Esophagus muscularis mucosa (tissue), 4 donors: ENCODE data around the gene LMF1. TPM values are rescaled to one million over a fixed set of nuclear protein-coding genes. Genes with fewer than 3 reads are reported as not detected.
"Not testable (repeated sequence)": the region's sequence is repeated elsewhere in the genome, so short reads cannot be mapped to it uniquely, and the experiment has no call there.

ENCODE experiments used
- DNase-seq: peaks from one replicate; pipeline ENCODE4 v3.0.0-alpha.2; 2017; ENCODE audit errors: extremely low spot score
- H3K27ac ChIP-seq, 4 donors: fragments of 200-600 bp; sonication (generic); replicated peaks in 1 of 4; 1 replicate in 3 of 4; 2 replicates in 1 of 4; pipeline ENCODE4 v1.5.1; 2016 to 2019; ENCODE audit warnings: mild to moderate bottlenecking in 1 of 4
- H3K27me3 ChIP-seq, 4 donors: fragments of 200-600 bp; sonication (generic); one replicate each; pipeline versions ENCODE4 v1.5.1 to v1.6.0; 2016 to 2019
- H3K36me3 ChIP-seq, 4 donors: fragments of 200-600 bp; sonication (generic); one replicate each; pipeline ENCODE4 v1.5.1; 2016 to 2019
- H3K4me1 ChIP-seq, 4 donors: fragments of 200-600 bp; sonication (generic); one replicate each; pipeline ENCODE4 v1.5.1; 2016 to 2019
- H3K4me3 ChIP-seq, 4 donors: fragments of 200-600 bp; sonication (generic); 1 replicate in 2 of 4; 2 replicates in 2 of 4; pipeline ENCODE4 v1.5.1; 2016 to 2019; ENCODE audit warnings: mild to moderate bottlenecking in 4 of 4, moderate library complexity in 1 of 4
- H3K9me3 ChIP-seq, 4 donors: fragments of 200-600 bp; sonication (generic); 1 replicate in 3 of 4; 2 replicates in 1 of 4; pipeline ENCODE4 v1.5.1; 2016 to 2019
- CTCF ChIP-seq, 3 experiments: fragments of 200-600 bp in 2 of 3; fragments of 450-650 bp in 1 of 3; sonication (generic) in 2 of 3; IDR thresholded peaks; one replicate each; pipeline ENCODE4 v1.5.1; 2017 to 2019; ENCODE audit warnings: antibody characterized with exemption in 3 of 3, mild to moderate bottlenecking in 2 of 3, moderate library complexity in 1 of 3
- EP300 ChIP-seq: sonication (generic); formaldehyde crosslinking; IDR thresholded peaks from one replicate; pipeline ENCODE4 v1.6.1; 2017; ENCODE audit warnings: antibody characterized with exemption
- POLR2A ChIP-seq: fragments of 450-650 bp; IDR thresholded peaks from one replicate; pipeline ENCODE4 v1.6.1; 2017; ENCODE audit warnings: antibody characterized with exemption, moderate library complexity, mild to moderate bottlenecking, low read depth
- POLR2AphosphoS5 ChIP-seq, 2 donors: sonication (generic); formaldehyde crosslinking; IDR thresholded peaks; one replicate each; pipeline ENCODE4 v1.6.1; 2017; ENCODE audit warnings: antibody characterized with exemption in 2 of 2
- WGBS: methylation state at CpG from one replicate; pipeline ENCODE4 v1.1.5; 2018; 5-methylcytosine and 5-hydroxymethylcytosine counted together
- intact Hi-C: fragments of 100-400 bp; cut with DNase I; formaldehyde crosslinking; loops from one replicate; pipeline ENCODE4 v1.15.1; 2023
- total RNA-seq, 4 donors: library from RNA; depleted of rRNA; stranded (reverse); fragments of >200 nt; gene quantifications; one replicate each; pipeline versions ENCODE4 v1.1.0 to v1.2.1, GENCODE V29; 2016

The LMF1 gene
- total RNA-seq, 4 donors from 2014 or later, result 14.5 to 32.0 (median 23.8) TPM

- H3K4me3 ChIP-seq, result no peak overlapping the region
- no peaks in the 10 kb centered on the region for H3K9me3 ChIP-seq
- intact Hi-C loops, result no loop called here
- WGBS, result 90% methylated on average over 13 of the region's 21 CpGs
- DNase-seq, result no peak
- no peaks in the 10 kb centered on the region for H3K36me3 ChIP-seq
- H3K27ac ChIP-seq, result no peak overlapping the region
- peaks cover 3 to 19% (median 12%) of the 10 kb centered on the region in 4 donors for H3K4me1 ChIP-seq
- peaks cover 0 to 95% (median 8%) of the 10 kb centered on the region in 4 donors for H3K27me3 ChIP-seq
- TF ChIP-seq EP300 (no peak), CTCF (IDR thresholded peaks at IDR 0.05) (no peak), POLR2A (no peak)
Measured at GRCh38 chr16:822174-822908, 148.4 kb downstream of the LMF1 start.

DNA sequence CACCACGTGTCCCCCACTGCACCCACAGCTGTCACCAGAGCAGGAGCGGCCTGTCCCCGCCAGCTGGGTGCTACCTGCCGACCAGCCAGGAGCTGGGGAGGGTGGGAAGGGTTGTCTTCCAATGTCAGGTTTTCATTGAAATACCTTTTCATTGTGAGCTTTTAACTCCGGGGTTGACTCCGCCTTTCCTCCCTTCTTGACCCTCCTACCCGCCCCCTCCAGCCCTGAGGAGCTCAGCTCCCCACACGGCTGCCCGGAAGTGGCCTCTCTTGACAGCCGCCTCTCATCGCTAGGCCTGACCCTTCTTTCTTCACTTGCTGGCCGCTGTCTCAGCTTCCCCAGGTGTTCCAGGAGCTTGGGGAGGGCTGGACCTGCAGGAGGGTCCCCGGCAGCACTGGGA is 149.0 kb downstream of the LMF1 start:
- TF ChIP-seq EP300, result no peak
- no peak for TF ChIP-seq POLR2AphosphoS5 (IDR thresholded peaks at IDR 0.05)
- TF ChIP-seq POLR2A, result no peak
- TF ChIP-seq CTCF (IDR thresholded peaks at IDR 0.05), result no peak
- no peak overlapping the region for H3K4me3 ChIP-seq
- no peaks in the 10 kb centered on the region for H3K9me3 ChIP-seq
- WGBS, result 69% methylated on average over 12 of the region's 13 CpGs
- H3K27ac ChIP-seq, result no peak overlapping the region
- peaks cover 0 to 95% (median 12%) of the 10 kb centered on the region in 4 donors for H3K27me3 ChIP-seq
- intact Hi-C loops, result no loop called here
- no peaks in the 10 kb centered on the region for H3K36me3 ChIP-seq
- no peak for DNase-seq
- H3K4me1 ChIP-seq, result peaks cover 3 to 24% (median 12%) of the 10 kb centered on the region in 4 donors

GRCh38 chr16:820748-821147 is 150.0 kb downstream of the LMF1 start:
- H3K27ac ChIP-seq, result no peak overlapping the region
- H3K4me1 ChIP-seq, result peaks cover 3 to 23% (median 11%) of the 10 kb centered on the region in 4 donors
- H3K27me3 ChIP-seq, result peaks cover 0 to 99% (median 15%) of the 10 kb centered on the region in 4 donors
- intact Hi-C loops, result no loop called here
- TF ChIP-seq POLR2A, result no peak
- no peaks in the 10 kb centered on the region for H3K36me3 ChIP-seq
- H3K9me3 ChIP-seq, result no peaks in the 10 kb centered on the region
- no peak overlapping the region for H3K4me3 ChIP-seq
- WGBS, result 85% methylated on average over 12 of the region's 12 CpGs
- DNase-seq, result no peak

- H3K9me3 ChIP-seq, H3K27ac ChIP-seq, H3K36me3 ChIP-seq, intact Hi-C loops, H3K4me3 ChIP-seq, DNase-seq: not testable (repeated sequence)
- WGBS, result 64% methylated on average over 10 of the region's 10 CpGs
- peaks cover under 1 to 16% (median 4%) of the 10 kb centered on the region in 4 donors for H3K4me1 ChIP-seq
- peaks cover 0 to 100% (median 18%) of the 10 kb centered on the region in 4 donors for H3K27me3 ChIP-seq
Measured at GRCh38 chr16:820044-820408, 150.8 kb downstream of the LMF1 start.

DNA sequence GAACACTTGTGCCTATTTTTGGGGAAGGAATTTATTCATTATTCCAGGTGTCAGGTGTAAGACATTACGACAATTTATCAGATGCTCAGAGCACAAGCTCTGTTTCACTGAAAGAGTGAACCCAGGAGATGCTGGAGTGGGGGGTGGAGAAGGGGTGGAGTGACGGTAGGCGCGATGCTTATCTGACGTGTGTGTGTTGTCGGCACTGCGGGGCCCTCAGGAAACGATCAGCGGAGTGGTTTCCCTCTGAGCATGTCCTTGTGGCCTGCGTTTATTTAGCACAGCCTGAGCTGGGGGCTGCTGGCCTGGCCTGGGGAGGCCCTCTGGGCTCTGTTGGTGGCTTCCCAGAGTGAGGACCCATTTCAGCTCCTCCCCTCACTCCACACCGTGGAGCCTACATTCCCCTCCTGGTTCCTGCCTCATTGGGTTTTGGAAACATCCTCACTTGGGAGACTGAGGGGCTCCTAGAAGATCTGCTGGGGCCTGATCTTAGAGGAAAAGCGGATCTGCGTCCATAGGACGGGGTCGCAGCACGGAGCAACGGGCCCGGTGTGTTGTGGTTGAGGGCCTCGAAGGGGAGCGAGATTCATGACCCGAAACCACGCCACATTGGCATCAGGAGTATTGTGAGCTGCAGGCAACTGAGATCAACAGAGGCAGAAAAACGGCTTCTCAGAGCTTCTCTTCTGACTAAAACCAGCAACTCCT is 151.3 kb downstream of the LMF1 start:
- TF ChIP-seq POLR2AphosphoS5 (IDR thresholded peaks at IDR 0.05) (no peak), POLR2A (no peak), CTCF (IDR thresholded peaks at IDR 0.05) (no peak), EP300 (no peak)
- intact Hi-C loops, result no loop called here
- H3K27me3 ChIP-seq, result peaks cover 0 to 100% (median 20%) of the 10 kb centered on the region in 4 donors
- H3K36me3 ChIP-seq, result no peaks in the 10 kb centered on the region
- no peak overlapping the region for H3K4me3 ChIP-seq
- H3K4me1 ChIP-seq, result peaks cover 0 to 10% (median 0%) of the 10 kb centered on the region in 4 donors
- no peaks in the 10 kb centered on the region for H3K9me3 ChIP-seq
- WGBS, result 62% methylated on average over 23 of the region's 23 CpGs
- H3K27ac ChIP-seq, result no peak overlapping the region
- DNase-seq, result no peak
